Middle frontal gyrus (tissue), 1 donor: ENCODE data around the gene NOTO.

Source experiments
- DNase-seq: peaks from one replicate; pipeline ENCODE4 v3.0.0-alpha.2; 2015; ENCODE audit warnings: low spot score; ENCODE audit errors: extremely low spot score

NOTO gene

GRCh38 chr2:73233932-73234832 is 31.8 kb downstream of the NOTO start, which contains the start of gene CCT7:
Gene CCT7 (plus strand): TSS chr2:73234308. CDS start chr2:73234379, 71 bp downstream.
- DNase-seq: peak; percentile 92

GRCh38 chr2:73235315-73236028 is 33.1 kb downstream of the NOTO start:
- no peak for DNase-seq

- no peak for DNase-seq
Measured at GRCh38 chr2:73237168-73237567, 34.8 kb downstream of the NOTO start.

GRCh38 chr2:73238149-73238548 is 35.8 kb downstream of the NOTO start:
- no peak for DNase-seq

- DNase-seq: no peak
Measured at GRCh38 chr2:73238976-73239375, 36.6 kb downstream of the NOTO start.

- DNase-seq: no peak
Measured at GRCh38 chr2:73239776-73240175, 37.4 kb downstream of the NOTO start.

GRCh38 chr2:73243884-73244570 is 41.7 kb downstream of the NOTO start:
- DNase-seq: no peak

- no peak for DNase-seq
Measured at GRCh38 chr2:73244580-73244979, 42.2 kb downstream of the NOTO start.

- no peak for DNase-seq
Measured at GRCh38 chr2:73246850-73247249, 44.5 kb downstream of the NOTO start.

- no peak for DNase-seq
Measured at GRCh38 chr2:73249636-73250035, 47.3 kb downstream of the NOTO start.

- DNase-seq: no peak
Measured at GRCh38 chr2:73250872-73251846, 48.8 kb downstream of the NOTO start.

- DNase-seq: no peak
Measured at GRCh38 chr2:73252238-73253027, 50.1 kb downstream of the NOTO start.

- no peak for DNase-seq
Measured at GRCh38 chr2:73253400-73253799, 51.0 kb downstream of the NOTO start.

- DNase-seq: no peak
Measured at GRCh38 chr2:73253901-73254300, 51.5 kb downstream of the NOTO start.

- no peak for DNase-seq
Measured at GRCh38 chr2:73254343-73255006, 52.1 kb downstream of the NOTO start.

- no peak for DNase-seq
Measured at GRCh38 chr2:73255007-73255644, 52.8 kb downstream of the NOTO start.

- DNase-seq: no peak
Measured at GRCh38 chr2:73255907-73256617, 53.7 kb downstream of the NOTO start.

GRCh38 chr2:73256618-73256922 is 54.2 kb downstream of the NOTO start:
- no peak for DNase-seq
